Calu3 (cell line): Measurements from ENCODE around the gene DAB1. TPM values are rescaled to one million over a fixed set of nuclear protein-coding genes. Genes with fewer than 3 reads are reported as not detected.

Source experiments
- BruUV-seq: library from RNA; stranded (reverse); fragments of 400-500 nt; replicated peaks from 2 replicates; lab custom pipeline; 2021; lab: Mats Ljungman, UMichigan
- CTCF ChIA-PET: fragments of 300-600 bp; sonication (Branson Sonifier 250); formaldehyde crosslinking; loops from one replicate; lab custom pipeline; 2022; ENCODE audit warnings: antibody characterized with exemption; lab: Charles Lee
- DNase-seq: peaks from one replicate; pipeline ENCODE4 v3.0.0; 2022
- H3K27ac Mint-ChIP-seq: one replicate; pipeline ENCODE4 v1.8.0; 2022; ENCODE audit warnings: mixed read lengths; ENCODE audit not compliant: unreplicated experiment
- H3K27me3 Mint-ChIP-seq: one replicate; pipeline ENCODE4 v1.8.0; 2022; ENCODE audit warnings: mixed read lengths; ENCODE audit not compliant: unreplicated experiment
- H3K36me3 Mint-ChIP-seq: one replicate; pipeline ENCODE4 v1.8.0; 2022; ENCODE audit warnings: mild to moderate bottlenecking, moderate library complexity, mixed read lengths; ENCODE audit not compliant: insufficient read depth, unreplicated experiment
- H3K4me1 Mint-ChIP-seq: one replicate; pipeline ENCODE4 v1.8.0; 2022; ENCODE audit warnings: mild to moderate bottlenecking, low read depth, mixed read lengths; ENCODE audit not compliant: unreplicated experiment
- H3K4me3 Mint-ChIP-seq: one replicate; pipeline ENCODE4 v1.8.0; 2022; ENCODE audit warnings: mild to moderate bottlenecking, low read depth, moderate library complexity, mixed read lengths; ENCODE audit not compliant: unreplicated experiment
- H3K9me3 Mint-ChIP-seq: one replicate; pipeline ENCODE4 v1.8.0; 2022; ENCODE audit warnings: low read depth, mixed read lengths; ENCODE audit not compliant: unreplicated experiment
- CTCF ChIP-seq: fragments of 200-600 bp; IDR thresholded peaks from one replicate; pipeline ENCODE4 v1.8.0; 2022; ENCODE audit warnings: antibody characterized with exemption; ENCODE audit not compliant: unreplicated experiment
- intact Hi-C: fragments of 100-400 bp; cut with micrococcal nuclease; formaldehyde crosslinking; loops from one replicate; pipeline ENCODE4 v1.10.0; 2022; ENCODE audit not compliant: unreplicated experiment
- total RNA-seq: library from RNA; stranded (reverse); gene quantifications from 2 replicates; pipeline ENCODE4 v1.2.3, GENCODE V29; 2022

DAB1 gene
- total RNA-seq, 1 experiment from 2014 or later, result not detected

- BruUV-seq, result no TSS peak
- Mint-ChIP-seq H3K4me1 (no peaks in the 10 kb centered on the region), H3K27ac (no peak overlapping the region), H3K27me3 (no peaks in the 10 kb centered on the region), H3K36me3 (no peaks in the 10 kb centered on the region), H3K9me3 (peaks cover 2% of the 10 kb centered on the region), H3K4me3 (no peak overlapping the region)
- TF ChIP-seq CTCF, result no peak
- CTCF ChIA-PET, result no interaction called here
- intact Hi-C loops, result no loop called here
- DNase-seq, result no peak
These were observed 228.4 kb downstream of the DAB1 start for GRCh38 chr1:57195436-57195941.

- no peaks in the 10 kb centered on the region for H3K27me3 Mint-ChIP-seq
- CTCF ChIA-PET, result no interaction called here
These were observed 231.6 kb downstream of the DAB1 start for GRCh38 chr1:57192222-57192621.

DNA sequence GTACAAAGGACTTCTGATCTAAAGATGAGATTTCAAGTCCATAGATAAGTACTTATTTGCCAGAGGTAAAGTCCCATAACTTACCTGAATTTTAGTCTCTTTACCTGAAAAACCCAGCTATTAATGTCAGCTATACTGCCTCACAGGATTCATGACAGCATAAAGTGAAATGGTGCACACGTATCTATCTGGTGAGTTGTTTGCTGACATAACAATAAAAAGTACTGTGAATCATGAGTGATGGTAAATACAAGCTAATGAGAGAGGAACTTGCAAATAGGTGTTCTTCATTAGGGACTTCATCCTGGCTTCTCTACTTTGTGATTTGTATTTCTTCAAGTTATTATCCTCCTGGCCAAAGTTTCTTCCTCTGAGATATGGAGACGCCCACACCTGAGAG is 233.0 kb downstream of the DAB1 start:
- intact Hi-C loops, result no loop called here
- BruUV-seq, result no TSS peak

More at GRCh38 chr1:57192222-57192621, 231.6 kb downstream of the DAB1 start:
- no TSS peak for BruUV-seq
- no peak overlapping the region for H3K27ac Mint-ChIP-seq
- intact Hi-C loops, result no loop called here
- peaks cover 2% of the 10 kb centered on the region for H3K9me3 Mint-ChIP-seq
- no peaks in the 10 kb centered on the region for H3K4me1 Mint-ChIP-seq
- no peaks in the 10 kb centered on the region for H3K36me3 Mint-ChIP-seq
- DNase-seq, result no peak
- H3K4me3 Mint-ChIP-seq, result no peak overlapping the region
- TF ChIP-seq CTCF, result no peak

GRCh38 chr1:57188168-57188567 is 235.7 kb downstream of the DAB1 start:
- no peak for DNase-seq
- CTCF ChIA-PET, result no interaction called here

More for the DNA sequence above, 233.0 kb downstream of the DAB1 start:
- no peak for TF ChIP-seq CTCF
- Mint-ChIP-seq H3K36me3 (no peaks in the 10 kb centered on the region), H3K4me3 (no peak overlapping the region), H3K4me1 (no peaks in the 10 kb centered on the region), H3K27ac (no peak overlapping the region), H3K27me3 (no peaks in the 10 kb centered on the region), H3K9me3 (peaks cover 2% of the 10 kb centered on the region)
- DNase-seq, result no peak
- CTCF ChIA-PET, result no interaction called here

More at GRCh38 chr1:57188168-57188567, 235.7 kb downstream of the DAB1 start:
- H3K4me3 Mint-ChIP-seq, result no peak overlapping the region
- no peak for TF ChIP-seq CTCF
- no peaks in the 10 kb centered on the region for H3K4me1 Mint-ChIP-seq
- intact Hi-C loops, result no loop called here
- no peak overlapping the region for H3K27ac Mint-ChIP-seq
- BruUV-seq, result no TSS peak
- no peaks in the 10 kb centered on the region for H3K27me3 Mint-ChIP-seq
- no peaks in the 10 kb centered on the region for H3K9me3 Mint-ChIP-seq
- H3K36me3 Mint-ChIP-seq, result no peaks in the 10 kb centered on the region
